Measurements from ENCODE around the gene B4GALT2. TPM values are rescaled to one million over a fixed set of nuclear protein-coding genes. Genes with fewer than 3 reads are reported as not detected.
A peak's percentile ranks its signal among the peaks of the same experiment; 100 is the strongest.

Gene B4GALT2
- total RNA-seq, 1 experiment from 2014 or later: 81.8 TPM

- Histone ChIP-seq H3K4me3 (no peak overlapping the region), H3K27ac (no peak overlapping the region), H3K4me1 (replicated peaks) (peaks cover 5% of the 10 kb centered on the region), H3K9me3 (replicated peaks) (no peaks in the 10 kb centered on the region), H3K27me3 (replicated peaks) (no peaks in the 10 kb centered on the region), H3K36me3 (peaks cover 37% of the 10 kb centered on the region)
- DNase-seq (ENCODE audit: low read depth in 1 of 2, low spot score in 2 of 2): no peak
Measured at GRCh38 chr1:43952731-43953346, 26.2 kb upstream of the B4GALT2 start.

- peaks cover under 1% of the 10 kb centered on the region for H3K4me1 ChIP-seq (replicated peaks)
- no peak overlapping the region for H3K27ac ChIP-seq
- H3K9me3 ChIP-seq (replicated peaks): no peaks in the 10 kb centered on the region
- no peak overlapping the region for H3K4me3 ChIP-seq
- H3K36me3 ChIP-seq: peaks cover 37% of the 10 kb centered on the region
- DNase-seq (ENCODE audit: low read depth in 1 of 2, low spot score in 2 of 2): no peak
- H3K27me3 ChIP-seq (replicated peaks): no peaks in the 10 kb centered on the region
Measured at GRCh38 chr1:43953361-43953760, 25.6 kb upstream of the B4GALT2 start.

- H3K27me3 ChIP-seq (replicated peaks): no peaks in the 10 kb centered on the region
- H3K4me3 ChIP-seq: no peak overlapping the region
- no peaks in the 10 kb centered on the region for H3K9me3 ChIP-seq (replicated peaks)
- no peak for DNase-seq (ENCODE audit: low read depth in 1 of 2, low spot score in 2 of 2)
- H3K36me3 ChIP-seq: peaks cover 41% of the 10 kb centered on the region
- H3K4me1 ChIP-seq (replicated peaks): no peaks in the 10 kb centered on the region
- no peak overlapping the region for H3K27ac ChIP-seq
Measured at GRCh38 chr1:43954036-43954435, 25.0 kb upstream of the B4GALT2 start.

GRCh38 chr1:43956234-43956633 is 22.8 kb upstream of the B4GALT2 start:
- no peak for DNase-seq (ENCODE audit: low read depth in 1 of 2, low spot score in 2 of 2)
- Histone ChIP-seq H3K9me3 (replicated peaks) (no peaks in the 10 kb centered on the region), H3K27ac (no peak overlapping the region), H3K36me3 (peaks cover 46% of the 10 kb centered on the region), H3K4me1 (replicated peaks) (no peaks in the 10 kb centered on the region), H3K4me3 (no peak overlapping the region), H3K27me3 (replicated peaks) (no peaks in the 10 kb centered on the region)

GRCh38 chr1:43957407-43958040 is 21.5 kb upstream of the B4GALT2 start:
- DNase-seq (ENCODE audit: low read depth in 1 of 2, low spot score in 2 of 2): no peak
- no peaks in the 10 kb centered on the region for H3K9me3 ChIP-seq (replicated peaks)
- H3K4me1 ChIP-seq (replicated peaks): no peaks in the 10 kb centered on the region
- H3K27me3 ChIP-seq (replicated peaks): no peaks in the 10 kb centered on the region
- no peak overlapping the region for H3K4me3 ChIP-seq
- H3K27ac ChIP-seq: no peak overlapping the region
- H3K36me3 ChIP-seq: peaks cover 40% of the 10 kb centered on the region

GRCh38 chr1:43958351-43959255 is 20.4 kb upstream of the B4GALT2 start:
- peaks cover 40% of the 10 kb centered on the region for H3K36me3 ChIP-seq
- no peak for DNase-seq (ENCODE audit: low read depth in 1 of 2, low spot score in 2 of 2)
- no peak overlapping the region for H3K4me3 ChIP-seq
- H3K27me3 ChIP-seq (replicated peaks): no peaks in the 10 kb centered on the region
- no peaks in the 10 kb centered on the region for H3K4me1 ChIP-seq (replicated peaks)
- no peaks in the 10 kb centered on the region for H3K9me3 ChIP-seq (replicated peaks)
- no peak overlapping the region for H3K27ac ChIP-seq

GRCh38 chr1:43960798-43961197 is 18.2 kb upstream of the B4GALT2 start:
- H3K27ac ChIP-seq: no peak overlapping the region
- H3K36me3 ChIP-seq: peaks cover 40% of the 10 kb centered on the region
- no peaks in the 10 kb centered on the region for H3K27me3 ChIP-seq (replicated peaks)
- no peak for DNase-seq (ENCODE audit: low read depth in 1 of 2, low spot score in 2 of 2)
- H3K4me1 ChIP-seq (replicated peaks): no peaks in the 10 kb centered on the region
- no peak overlapping the region for H3K4me3 ChIP-seq
- H3K9me3 ChIP-seq (replicated peaks): no peaks in the 10 kb centered on the region

- Histone ChIP-seq H3K27ac (no peak overlapping the region), H3K36me3 (peaks cover 38% of the 10 kb centered on the region), H3K27me3 (replicated peaks) (no peaks in the 10 kb centered on the region), H3K4me3 (no peak overlapping the region), H3K9me3 (replicated peaks) (no peaks in the 10 kb centered on the region), H3K4me1 (replicated peaks) (no peaks in the 10 kb centered on the region)
- no peak for DNase-seq (ENCODE audit: low read depth in 1 of 2, low spot score in 2 of 2)
Measured at GRCh38 chr1:43961692-43962091, 17.3 kb upstream of the B4GALT2 start.

GRCh38 chr1:43962324-43962723 is 16.7 kb upstream of the B4GALT2 start:
- no peak overlapping the region for H3K4me3 ChIP-seq
- H3K27ac ChIP-seq: no peak overlapping the region
- H3K27me3 ChIP-seq (replicated peaks): no peaks in the 10 kb centered on the region
- no peaks in the 10 kb centered on the region for H3K4me1 ChIP-seq (replicated peaks)
- no peak for DNase-seq (ENCODE audit: low read depth in 1 of 2, low spot score in 2 of 2)
- no peaks in the 10 kb centered on the region for H3K9me3 ChIP-seq (replicated peaks)
- H3K36me3 ChIP-seq: peaks cover 32% of the 10 kb centered on the region

GRCh38 chr1:43963006-43963405 is 16.0 kb upstream of the B4GALT2 start:
- Histone ChIP-seq H3K27ac (no peak overlapping the region), H3K9me3 (replicated peaks) (no peaks in the 10 kb centered on the region), H3K27me3 (replicated peaks) (no peaks in the 10 kb centered on the region), H3K36me3 (peaks cover 31% of the 10 kb centered on the region), H3K4me1 (replicated peaks) (no peaks in the 10 kb centered on the region), H3K4me3 (no peak overlapping the region)
- DNase-seq (ENCODE audit: low read depth in 1 of 2, low spot score in 2 of 2): no peak

GRCh38 chr1:43963890-43964289 is 15.1 kb upstream of the B4GALT2 start:
- Histone ChIP-seq H3K4me1 (replicated peaks) (no peaks in the 10 kb centered on the region), H3K27ac (no peak overlapping the region), H3K36me3 (peaks cover 29% of the 10 kb centered on the region), H3K4me3 (no peak overlapping the region), H3K9me3 (replicated peaks) (no peaks in the 10 kb centered on the region), H3K27me3 (replicated peaks) (no peaks in the 10 kb centered on the region)
- no peak for DNase-seq (ENCODE audit: low read depth in 1 of 2, low spot score in 2 of 2)

- DNase-seq (ENCODE audit: low read depth in 1 of 2, low spot score in 2 of 2): no peak
- H3K4me3 ChIP-seq: no peak overlapping the region
- no peak overlapping the region for H3K27ac ChIP-seq
- H3K36me3 ChIP-seq: peaks cover 21% of the 10 kb centered on the region
- no peaks in the 10 kb centered on the region for H3K9me3 ChIP-seq (replicated peaks)
- no peaks in the 10 kb centered on the region; the same call in 1 of the 2 replicates for H3K4me1 ChIP-seq (replicated peaks)
- H3K27me3 ChIP-seq (replicated peaks): no peaks in the 10 kb centered on the region
Measured at GRCh38 chr1:43965316-43965715, 13.7 kb upstream of the B4GALT2 start.

GRCh38 chr1:43968348-43968948 is 10.6 kb upstream of the B4GALT2 start:
- peaks cover 6% of the 10 kb centered on the region for H3K4me1 ChIP-seq (replicated peaks)
- no peaks in the 10 kb centered on the region for H3K27me3 ChIP-seq (replicated peaks)
- no peak overlapping the region for H3K27ac ChIP-seq
- H3K4me3 ChIP-seq: no peak overlapping the region
- peak in 1 of 2 experiments; percentile 4 for DNase-seq (ENCODE audit: low read depth in 1 of 2, low spot score in 2 of 2)
- no peaks in the 10 kb centered on the region for H3K9me3 ChIP-seq (replicated peaks)
- H3K36me3 ChIP-seq: peaks cover 29% of the 10 kb centered on the region

- H3K27ac ChIP-seq: no peak overlapping the region
Measured at GRCh38 chr1:43969416-43969745, 9.6 kb upstream of the B4GALT2 start.

More at GRCh38 chr1:43969416-43969745, 9.6 kb upstream of the B4GALT2 start:
- Histone ChIP-seq H3K36me3 (peaks cover 29% of the 10 kb centered on the region), H3K4me1 (replicated peaks) (peaks cover 11% of the 10 kb centered on the region), H3K9me3 (replicated peaks) (no peaks in the 10 kb centered on the region), H3K27me3 (replicated peaks) (no peaks in the 10 kb centered on the region), H3K4me3 (no peak overlapping the region)
- no peak for DNase-seq (ENCODE audit: low read depth in 1 of 2, low spot score in 2 of 2)
